ENCODE results near the gene TASP1. TPM values are rescaled to one million over a fixed set of nuclear protein-coding genes. Genes with fewer than 3 reads are reported as not detected.
"Not testable (repeated sequence)": the region's sequence is repeated elsewhere in the genome, so short reads cannot be mapped to it uniquely, and the experiment has no call there.

TASP1 gene
- polyA plus RNA-seq, 4 donors: 13.4 to 15.3 (median 14.3) TPM

GRCh38 chr20:13357782-13358181 is 280.9 kb downstream of the TASP1 start:
- DNase-seq (ENCODE audit: low read depth in 4 of 4, low spot score in 2 of 4): not testable (repeated sequence)

GRCh38 chr20:13356591-13356990 is 282.1 kb downstream of the TASP1 start:
- no peak for DNase-seq (ENCODE audit: low read depth in 4 of 4, low spot score in 2 of 4)

GRCh38 chr20:13355941-13356486 is 282.7 kb downstream of the TASP1 start:
- DNase-seq (ENCODE audit: low read depth in 4 of 4, low spot score in 2 of 4): no peak

- DNase-seq (ENCODE audit: low read depth in 4 of 4, low spot score in 2 of 4): no peak
These were observed 283.3 kb downstream of the TASP1 start for GRCh38 chr20:13355411-13355810.

GRCh38 chr20:13353261-13353945 is 285.3 kb downstream of the TASP1 start:
- no peak for DNase-seq (ENCODE audit: low read depth in 4 of 4, low spot score in 2 of 4)

- no peak for DNase-seq (ENCODE audit: low read depth in 4 of 4, low spot score in 2 of 4)
These were observed 289.5 kb downstream of the TASP1 start for GRCh38 chr20:13349235-13349604.

GRCh38 chr20:13348311-13349234 is 290.2 kb downstream of the TASP1 start:
- no peak for DNase-seq (ENCODE audit: low read depth in 4 of 4, low spot score in 2 of 4)

- DNase-seq (ENCODE audit: low read depth in 4 of 4, low spot score in 2 of 4): no peak
These were observed 294.1 kb downstream of the TASP1 start for GRCh38 chr20:13344671-13345070.

- DNase-seq (ENCODE audit: low read depth in 4 of 4, low spot score in 2 of 4): no peak
These were observed 296.1 kb downstream of the TASP1 start for GRCh38 chr20:13342469-13343242.

- no peak for DNase-seq (ENCODE audit: low read depth in 4 of 4, low spot score in 2 of 4)
These were observed 296.9 kb downstream of the TASP1 start for GRCh38 chr20:13341737-13342393.

- no peak for DNase-seq (ENCODE audit: low read depth in 4 of 4, low spot score in 2 of 4)
These were observed 298.6 kb downstream of the TASP1 start for GRCh38 chr20:13340088-13340487.

Other genes with a start within 250 kb of the TASP1 start
- gene ESF1, start 146.0 kb upstream of the TASP1 start, polyA plus RNA-seq (ENCODE audit: insufficient read length in 4 of 4): 10 to 100 TPM; 23.7 to 31.1 (median 26.7) TPM
- 10 to 100 TPM; 26.9 to 37.9 (median 32.4) TPM for gene NDUFAF5, start 146.1 kb upstream of the TASP1 start, polyA plus RNA-seq (ENCODE audit: insufficient read length in 4 of 4)